ENCODE measurements around the gene GNAT1.

DNA sequence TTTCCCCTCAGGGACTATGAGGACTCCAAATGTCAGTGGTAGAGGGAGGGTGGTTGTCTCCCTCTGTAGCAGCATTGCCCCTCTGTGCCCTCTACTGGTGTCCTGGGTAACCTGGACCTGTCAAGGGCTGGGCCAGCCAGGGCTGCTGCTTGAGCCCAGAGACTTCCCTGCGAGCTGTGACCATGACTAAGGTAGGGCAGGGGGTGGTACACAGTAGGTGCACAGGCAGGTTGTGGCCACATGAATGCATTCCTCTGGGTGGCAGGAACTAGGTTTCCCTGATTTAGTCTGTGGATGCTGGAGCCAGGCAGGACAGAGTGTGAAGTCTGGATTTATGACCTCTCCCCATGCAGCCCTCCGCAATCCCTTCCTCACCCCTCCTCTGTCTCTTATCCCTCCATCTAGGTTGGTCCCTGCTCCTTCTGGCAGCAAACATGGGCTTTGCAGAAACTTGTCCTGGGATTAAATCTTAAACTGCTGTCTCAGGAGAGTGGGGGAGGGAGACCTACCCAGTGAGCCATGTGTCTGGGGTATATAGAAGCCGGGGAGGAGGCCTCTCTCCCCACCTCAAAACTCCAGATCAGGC is 45.0 kb upstream of the GNAT1 start:
- no peak for TF ChIP-seq POLR2A (IDR thresholded peaks at IDR 0.05; ENCODE audit: low read depth, low read length)
- no peak for TF ChIP-seq TAF1 (IDR thresholded peaks at IDR 0.05; ENCODE audit: borderline replicate concordance, low read depth, low read length)
